Measurements from ENCODE around the gene DPYD. TPM values are rescaled to one million over a fixed set of nuclear protein-coding genes. Genes with fewer than 3 reads are reported as not detected.

Gene DPYD
- polyA plus RNA-seq, 1 of the 3 experiments (the other 2 are of a cell fraction), result 23.0 TPM

DNA sequence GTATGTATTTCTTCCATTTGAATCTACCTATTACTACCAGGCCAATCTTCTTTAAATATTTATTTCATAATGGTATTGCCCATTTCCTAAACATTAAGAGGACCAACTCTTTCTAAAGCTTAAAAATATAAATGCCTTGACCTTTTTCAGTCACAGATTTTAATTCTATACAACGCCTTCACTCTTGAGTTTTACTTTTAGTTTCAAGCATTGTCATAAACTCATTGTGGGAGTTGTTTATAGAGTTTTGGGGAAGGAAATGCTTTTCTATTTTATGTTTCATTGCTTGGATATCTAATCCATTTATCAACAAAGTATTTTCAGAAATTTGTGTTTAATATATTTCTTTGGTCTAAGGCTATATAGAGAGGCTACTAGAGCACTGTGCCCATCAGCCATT lies 155.8 kb downstream of the DPYD start:
- H3K4me2 ChIP-seq, result no peak overlapping the region
- DNase-seq, result no peak
- POLR2A ChIA-PET, result no interaction called here
- WGBS (ENCODE audit: low lambda C conversion rate), result 100% methylated on average over 1 of the region's 1 CpG
- no peaks in the 10 kb centered on the region for H3K27me3 ChIP-seq (ENCODE audit: insufficient read depth)
- H3K79me2 ChIP-seq (ENCODE audit: insufficient read depth), result peaks cover 63% of the 10 kb centered on the region; the same call in 1 of the 2 replicates
- peaks cover 21% of the 10 kb centered on the region for H3F3A ChIP-seq (replicated peaks; ENCODE audit: insufficient read depth)
- no peaks in the 10 kb centered on the region for H3K9me3 ChIP-seq
- no peak overlapping the region for H3K27ac ChIP-seq (ENCODE audit: low read depth in 2 of 2, low read length in 1 of 2)
- CTCF ChIA-PET, result no interaction called here
- H3K4me3 ChIP-seq (ENCODE audit: low read depth in 2 of 2, low read length in 1 of 2), result no peak overlapping the region
- peaks cover 0 to 2% of the 10 kb centered on the region in 2 experiments; a peak in 1 of 4 replicates for H3K4me1 ChIP-seq (ENCODE audit: control insufficient read depth in 1 of 2, insufficient read depth in 2 of 2, low read depth in 1 of 2, low read length in 1 of 2)
- peaks cover 0 to 45% of the 10 kb centered on the region in 2 experiments for H3K36me3 ChIP-seq (replicated peaks in 1 of 2; ENCODE audit: control insufficient read depth in 1 of 2, insufficient read depth in 2 of 2, low read length in 1 of 2)
- no peak for TF ChIP-seq IRF3 (IDR thresholded peaks at IDR 0.05; ENCODE audit: low read depth, low read length)
- TF ChIP-seq RFX5 (IDR thresholded peaks at IDR 0.05; ENCODE audit: low read length), result no peak
- no peak for TF ChIP-seq FOXM1 (IDR thresholded peaks at IDR 0.05; ENCODE audit: low read depth)
- TF ChIP-seq, protein P1, sequence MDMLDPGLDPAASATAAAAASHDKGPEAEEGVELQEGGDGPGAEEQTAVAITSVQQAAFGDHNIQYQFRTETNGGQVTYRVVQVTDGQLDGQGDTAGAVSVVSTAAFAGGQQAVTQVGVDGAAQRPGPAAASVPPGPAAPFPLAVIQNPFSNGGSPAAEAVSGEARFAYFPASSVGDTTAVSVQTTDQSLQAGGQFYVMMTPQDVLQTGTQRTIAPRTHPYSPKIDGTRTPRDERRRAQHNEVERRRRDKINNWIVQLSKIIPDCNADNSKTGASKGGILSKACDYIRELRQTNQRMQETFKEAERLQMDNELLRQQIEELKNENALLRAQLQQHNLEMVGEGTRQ (IDR thresholded peaks at IDR 0.05; ENCODE audit: borderline replicate concordance, low read depth, low read length), result no peak
- no peak for TF ChIP-seq TEAD4 (IDR thresholded peaks at IDR 0.05; ENCODE audit: borderline replicate concordance, insufficient read depth)
- no peak for TF ChIP-seq RAD21 (IDR thresholded peaks at IDR 0.05; ENCODE audit: low read length)
- no peak for TF ChIP-seq USF1 (IDR thresholded peaks at IDR 0.05; ENCODE audit: borderline replicate concordance, low read depth)
- TF ChIP-seq, protein P2, sequence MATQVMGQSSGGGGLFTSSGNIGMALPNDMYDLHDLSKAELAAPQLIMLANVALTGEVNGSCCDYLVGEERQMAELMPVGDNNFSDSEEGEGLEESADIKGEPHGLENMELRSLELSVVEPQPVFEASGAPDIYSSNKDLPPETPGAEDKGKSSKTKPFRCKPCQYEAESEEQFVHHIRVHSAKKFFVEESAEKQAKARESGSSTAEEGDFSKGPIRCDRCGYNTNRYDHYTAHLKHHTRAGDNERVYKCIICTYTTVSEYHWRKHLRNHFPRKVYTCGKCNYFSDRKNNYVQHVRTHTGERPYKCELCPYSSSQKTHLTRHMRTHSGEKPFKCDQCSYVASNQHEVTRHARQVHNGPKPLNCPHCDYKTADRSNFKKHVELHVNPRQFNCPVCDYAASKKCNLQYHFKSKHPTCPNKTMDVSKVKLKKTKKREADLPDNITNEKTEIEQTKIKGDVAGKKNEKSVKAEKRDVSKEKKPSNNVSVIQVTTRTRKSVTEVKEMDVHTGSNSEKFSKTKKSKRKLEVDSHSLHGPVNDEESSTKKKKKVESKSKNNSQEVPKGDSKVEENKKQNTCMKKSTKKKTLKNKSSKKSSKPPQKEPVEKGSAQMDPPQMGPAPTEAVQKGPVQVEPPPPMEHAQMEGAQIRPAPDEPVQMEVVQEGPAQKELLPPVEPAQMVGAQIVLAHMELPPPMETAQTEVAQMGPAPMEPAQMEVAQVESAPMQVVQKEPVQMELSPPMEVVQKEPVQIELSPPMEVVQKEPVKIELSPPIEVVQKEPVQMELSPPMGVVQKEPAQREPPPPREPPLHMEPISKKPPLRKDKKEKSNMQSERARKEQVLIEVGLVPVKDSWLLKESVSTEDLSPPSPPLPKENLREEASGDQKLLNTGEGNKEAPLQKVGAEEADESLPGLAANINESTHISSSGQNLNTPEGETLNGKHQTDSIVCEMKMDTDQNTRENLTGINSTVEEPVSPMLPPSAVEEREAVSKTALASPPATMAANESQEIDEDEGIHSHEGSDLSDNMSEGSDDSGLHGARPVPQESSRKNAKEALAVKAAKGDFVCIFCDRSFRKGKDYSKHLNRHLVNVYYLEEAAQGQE (IDR thresholded peaks at IDR 0.05; ENCODE audit: low read depth, low read length), result no peak
- TF ChIP-seq, protein P3, sequence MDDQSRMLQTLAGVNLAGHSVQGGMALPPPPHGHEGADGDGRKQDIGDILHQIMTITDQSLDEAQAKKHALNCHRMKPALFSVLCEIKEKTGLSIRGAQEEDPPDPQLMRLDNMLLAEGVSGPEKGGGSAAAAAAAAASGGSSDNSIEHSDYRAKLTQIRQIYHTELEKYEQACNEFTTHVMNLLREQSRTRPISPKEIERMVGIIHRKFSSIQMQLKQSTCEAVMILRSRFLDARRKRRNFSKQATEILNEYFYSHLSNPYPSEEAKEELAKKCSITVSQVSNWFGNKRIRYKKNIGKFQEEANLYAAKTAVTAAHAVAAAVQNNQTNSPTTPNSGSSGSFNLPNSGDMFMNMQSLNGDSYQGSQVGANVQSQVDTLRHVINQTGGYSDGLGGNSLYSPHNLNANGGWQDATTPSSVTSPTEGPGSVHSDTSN (IDR thresholded peaks at IDR 0.05), result no peak
- no peak for TF ChIP-seq EZH2phosphoT487 (IDR thresholded peaks at IDR 0.05; ENCODE audit: borderline replicate concordance, low read depth)
- no peak for TF ChIP-seq TCF12 (IDR thresholded peaks at IDR 0.05)
- TF ChIP-seq FOSL2 (IDR thresholded peaks at IDR 0.05; ENCODE audit: borderline replicate concordance, low read depth), result no peak
- H3K9ac ChIP-seq, result no peak overlapping the region
- no peak overlapping the region for H2AFZ ChIP-seq (ENCODE audit: low read depth)
- no peaks in the 10 kb centered on the region for H3K9me2 ChIP-seq
- no peaks in the 10 kb centered on the region for H4K20me1 ChIP-seq (ENCODE audit: insufficient read depth)
